GM18519 (cell line): ENCODE measurements around the gene OR52B6.
A peak's percentile ranks its signal among the peaks of the same experiment; 100 is the strongest.
"Not testable (repeated sequence)": the region's sequence is repeated elsewhere in the genome, so short reads cannot be mapped to it uniquely, and the experiment has no call there.

Experiments
- ATAC-seq: cut with Tn5 transposase; IDR thresholded peaks from one replicate; pipeline ENCODE4 v1.9.1; 2021; ENCODE audit warnings: mild to moderate bottlenecking, moderate library complexity; ENCODE audit not compliant: unreplicated experiment, low FRiP score

The OR52B6 gene

GRCh38 chr11:5580577-5580976 lies at the start of gene OR52B6:
TSS of gene OR52B6 (plus strand) at chr11:5580877. CDS start at chr11:5580877, 0 bp downstream.
- no peak for ATAC-seq

GRCh38 chr11:5531053-5531831 lies 49.4 kb upstream of the OR52B6 start:
- no peak for ATAC-seq

GRCh38 chr11:5534046-5534445 lies 46.6 kb upstream of the OR52B6 start:
- no peak for ATAC-seq

GRCh38 chr11:5536482-5536881 lies 44.2 kb upstream of the OR52B6 start:
- no peak for ATAC-seq

DNA sequence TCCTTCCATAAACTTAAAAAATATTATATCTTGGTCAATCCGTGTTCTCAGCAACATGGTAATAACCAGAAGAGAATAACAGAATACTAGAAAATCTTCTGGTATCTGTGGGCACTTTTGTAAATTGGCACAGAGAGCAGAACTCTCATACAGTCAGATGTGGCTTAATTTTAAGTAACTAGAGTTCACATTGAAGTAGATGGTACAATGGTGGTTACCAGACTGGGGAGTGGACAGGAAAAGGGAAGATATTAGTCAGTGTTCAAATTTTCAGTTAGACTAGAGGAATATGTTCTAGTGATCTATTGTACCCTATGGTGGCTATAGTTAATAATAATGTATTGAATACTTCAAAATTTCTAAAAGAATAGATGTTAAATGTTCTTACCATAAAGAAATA lies 39.2 kb upstream of the OR52B6 start:
- ATAC-seq = no peak

DNA sequence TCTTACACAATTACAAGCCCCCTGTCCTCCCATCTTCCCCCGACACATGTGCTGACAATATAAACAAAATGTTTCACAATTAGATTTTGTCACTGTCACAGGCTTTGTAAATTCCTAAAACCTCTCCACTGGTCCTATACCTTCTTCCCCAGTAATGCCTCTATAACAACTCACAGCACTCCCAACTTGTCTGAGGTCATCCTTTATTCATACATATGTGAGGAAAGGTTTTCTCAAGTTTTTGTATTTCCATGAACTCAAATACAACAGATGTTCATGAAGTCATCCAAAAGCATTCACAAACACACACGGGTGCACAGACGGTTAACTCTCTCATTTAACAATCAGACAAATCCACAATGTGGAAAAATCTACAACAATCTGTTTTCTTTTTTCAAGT lies 34.2 kb upstream of the OR52B6 start:
- no peak for ATAC-seq

DNA sequence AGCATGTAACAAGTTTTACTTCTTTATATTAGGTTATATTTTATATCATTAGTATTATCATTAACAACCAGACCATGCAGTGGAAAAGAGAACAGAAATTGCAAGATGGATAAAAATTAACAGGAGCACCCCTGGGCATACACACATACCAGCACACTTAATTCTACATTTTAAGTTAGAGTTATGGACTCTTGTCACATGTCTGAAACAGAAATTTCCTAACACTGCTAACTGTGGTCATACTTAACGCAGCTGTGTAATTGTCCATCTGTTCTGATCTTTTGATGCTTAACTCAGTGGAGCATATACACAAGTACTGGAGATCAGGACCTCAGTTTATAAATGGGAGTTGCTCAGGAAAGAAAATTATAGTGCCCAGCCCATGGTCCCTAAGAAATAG lies 32.7 kb upstream of the OR52B6 start:
- ATAC-seq = no peak

GRCh38 chr11:5548440-5548839 lies 32.2 kb upstream of the OR52B6 start, which contains the start of gene OR52H1:
TSS of gene OR52H1 (minus strand) at chr11:5548540. CDS start at chr11:5545505, 3,035 bp downstream.
- ATAC-seq = no peak

DNA sequence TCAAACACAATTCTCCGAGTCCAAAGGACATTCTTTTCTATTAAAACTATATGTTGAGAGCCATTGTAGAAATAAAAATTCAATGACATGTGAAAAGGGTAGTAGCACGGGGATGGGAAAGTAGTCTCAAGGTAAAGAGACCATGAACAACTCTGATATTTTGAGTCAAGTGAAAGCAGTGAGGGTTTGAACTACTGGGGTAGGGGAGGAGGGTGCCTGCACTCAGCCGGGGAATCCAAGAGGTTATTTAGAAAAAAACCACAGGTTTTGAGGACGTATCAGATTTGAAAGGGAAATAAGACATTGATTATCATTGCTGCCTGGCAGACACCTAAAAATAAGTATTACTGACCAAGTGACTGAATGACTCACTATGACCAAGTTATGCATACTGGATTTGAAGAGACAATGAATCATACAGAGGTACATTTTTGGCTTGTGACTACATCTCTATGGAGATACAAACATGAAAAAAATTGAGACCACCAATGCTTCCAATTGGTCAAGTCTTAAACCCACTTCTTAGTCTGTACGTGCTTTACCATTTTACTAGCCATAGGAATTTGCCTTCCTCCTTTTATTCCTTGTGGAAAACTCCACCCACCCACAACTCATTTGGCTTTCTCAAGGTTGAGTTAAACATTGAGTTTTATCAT lies 30.1 kb upstream of the OR52B6 start:
- ATAC-seq = peak; percentile 66

DNA sequence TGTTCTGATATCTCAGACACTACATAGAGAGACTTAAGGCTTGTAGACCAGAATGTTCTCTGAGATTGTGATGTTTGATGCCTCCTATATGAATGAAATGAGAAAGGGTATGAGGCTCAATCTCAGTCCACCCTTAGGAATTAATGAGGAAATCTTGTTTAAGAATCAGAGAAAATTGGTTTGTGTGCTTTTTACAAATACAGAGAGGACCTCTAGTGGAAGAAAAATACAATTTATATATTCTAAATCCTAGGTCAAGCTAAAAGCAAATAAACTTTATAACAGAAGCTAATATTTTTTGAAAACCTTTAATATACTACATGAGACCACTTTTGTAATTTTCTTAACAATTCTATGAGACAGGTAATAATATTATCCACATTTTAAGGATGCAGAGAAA lies 27.3 kb upstream of the OR52B6 start:
- no peak for ATAC-seq

GRCh38 chr11:5556596-5557188 lies 24.0 kb upstream of the OR52B6 start:
- no peak for ATAC-seq

DNA sequence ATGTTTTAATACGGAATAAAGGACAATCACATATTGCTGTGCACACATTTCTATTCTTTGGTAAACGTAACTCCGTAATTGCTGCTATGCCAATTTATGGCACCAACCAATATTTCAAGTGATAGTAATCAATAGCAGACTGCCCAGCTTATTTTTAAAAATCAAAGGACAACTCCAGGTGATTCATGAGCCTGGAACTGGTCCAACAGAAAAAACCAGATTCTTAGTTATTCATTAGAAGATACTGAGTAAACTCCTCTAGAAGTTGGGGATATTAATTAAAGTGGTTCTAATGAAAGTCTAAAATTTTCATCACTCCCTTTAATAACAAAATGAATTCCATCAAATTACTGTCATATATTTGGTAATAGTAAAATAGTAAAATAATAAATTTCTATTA lies 22.9 kb upstream of the OR52B6 start:
- ATAC-seq = no peak

- no peak for ATAC-seq
Observed at GRCh38 chr11:5564259-5565019, 16.2 kb upstream of the OR52B6 start.

DNA sequence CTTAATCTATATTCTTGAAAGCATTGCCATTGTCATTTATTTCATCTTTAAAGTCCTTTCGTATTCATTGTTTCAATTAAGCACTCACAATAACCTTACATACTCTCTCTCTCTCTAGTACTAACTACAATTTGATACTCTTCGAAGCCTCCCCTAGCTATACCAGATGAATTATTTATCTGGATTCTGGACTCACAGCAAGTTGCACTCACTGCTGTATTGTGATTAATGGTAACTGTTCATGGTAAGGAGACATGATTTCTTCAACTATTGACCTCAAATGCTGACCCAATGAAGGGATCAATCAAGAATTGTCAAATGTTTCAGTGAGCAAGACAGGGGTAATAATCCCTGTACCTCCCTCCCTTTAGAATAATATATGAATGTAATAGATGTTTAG lies 6.0 kb upstream of the OR52B6 start:
- no peak for ATAC-seq

- no peak for ATAC-seq
Observed at GRCh38 chr11:5575152-5575551, 5.5 kb upstream of the OR52B6 start.

DNA sequence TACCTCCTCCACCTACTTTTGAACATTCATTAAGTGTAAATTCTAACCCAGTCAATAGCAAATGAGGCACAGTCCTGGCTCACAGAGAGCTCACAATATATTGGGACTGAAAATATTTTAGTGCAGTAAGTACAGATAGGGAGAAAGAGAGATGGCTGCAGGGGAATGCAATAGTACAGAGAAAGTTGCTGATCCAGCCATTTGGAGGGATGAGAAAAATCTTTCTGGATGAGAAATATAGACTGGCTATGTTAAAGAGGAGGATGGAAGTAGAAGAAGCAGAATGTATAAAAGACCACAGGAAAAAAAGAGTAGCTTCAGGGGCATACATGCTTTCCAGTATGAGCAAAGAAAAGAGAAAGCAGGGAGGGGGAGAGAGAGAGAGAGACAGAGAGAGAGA lies 3.6 kb upstream of the OR52B6 start:
- no peak for ATAC-seq

- no peak for ATAC-seq
Observed at GRCh38 chr11:5581014-5581413, 337 bp downstream of the OR52B6 start.

GRCh38 chr11:5584458-5584857 lies 3.8 kb downstream of the OR52B6 start:
- not testable (repeated sequence) for ATAC-seq

DNA sequence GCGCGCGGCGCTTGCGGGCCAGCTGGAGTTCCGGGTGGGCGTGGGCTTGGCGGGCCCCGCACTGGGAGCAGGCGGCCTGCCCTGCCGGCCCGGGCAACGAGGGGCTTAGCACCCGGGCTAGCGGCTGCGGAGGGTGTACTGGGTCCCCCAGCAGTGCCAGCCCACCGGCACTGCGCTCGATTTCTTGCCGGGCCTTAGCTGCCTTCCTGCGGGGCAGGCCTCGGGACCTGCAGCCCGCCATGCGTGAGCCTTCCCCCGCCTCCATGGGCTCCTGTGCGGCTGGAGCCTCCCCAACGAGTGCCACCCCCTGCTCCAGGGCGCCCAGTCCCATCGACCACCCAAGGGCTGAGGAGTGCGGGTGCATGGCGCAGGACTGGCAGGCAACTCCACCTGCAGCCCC lies 9.2 kb downstream of the OR52B6 start:
- not testable (repeated sequence) for ATAC-seq

DNA sequence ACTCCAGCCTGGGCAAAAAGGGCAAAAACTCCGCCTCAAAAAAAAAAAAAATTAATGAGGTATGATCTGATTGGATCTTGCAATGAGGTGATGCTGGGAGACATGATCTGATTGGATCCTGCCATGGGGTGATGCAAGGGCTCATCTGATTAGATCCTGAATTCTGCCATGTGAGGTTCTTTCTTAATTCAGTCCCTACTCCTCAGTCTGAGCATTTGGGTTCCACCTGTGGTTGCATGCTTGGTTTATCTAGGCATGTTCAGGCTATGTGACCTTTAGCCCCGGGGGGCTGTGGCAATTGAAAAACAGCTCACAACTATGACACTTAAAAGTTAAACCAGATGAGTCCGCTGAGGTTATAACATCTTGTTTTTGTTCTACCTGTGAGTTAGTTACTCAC lies 10.9 kb downstream of the OR52B6 start:
- no peak for ATAC-seq

- no peak for ATAC-seq
Observed at GRCh38 chr11:5592615-5593014, 11.9 kb downstream of the OR52B6 start.
